H1 (cell line): Measurements from ENCODE around the gene UTP14C. TPM values are rescaled to one million over a fixed set of nuclear protein-coding genes. Genes with fewer than 3 reads are reported as not detected.

Experiments
- EP300 ChIP-seq, 2 experiments: IDR thresholded peaks; 1 replicate in 1 of 2; 2 replicates in 1 of 2; pipeline ENCODE4 v1.6.1; 2011 to 2012; ENCODE audit warnings: low read depth in 2 of 2, low read length in 2 of 2, mild to moderate bottlenecking in 2 of 2, borderline replicate concordance in 1 of 2, inconsistent platforms in 1 of 2, moderate library complexity in 1 of 2
- polyA plus RNA-seq, 7 experiments: library from polyadenylated mRNA; depleted of rRNA in 3 of 7; stranded (reverse) in 5 of 7; unstranded in 2 of 7; fragments of >200 nt in 5 of 7; fragments of 200-250 nt in 2 of 7; gene quantifications; 1 replicate in 5 of 7; 2 replicates in 1 of 7; 4 replicates in 1 of 7; pipeline versions ENCODE4 v1.2.1 to v1.2.3, GENCODE V29; 2011 to 2013; ENCODE audit warnings: missing spikeins in 2 of 7, mixed read lengths in 2 of 7
- total RNA-seq: library from RNA; stranded (reverse); fragmentation: NEBNext Ultra II Directional; extraction: Animal tissue kit (Norgen Biotek cat#: 25700); gene quantifications from 2 replicates; pipeline ENCODE4 v1.2.1, GENCODE V29; 2021

Gene UTP14C
- total and polyA plus RNA-seq, 2 of the 8 experiments (the other 6 are each of a cell fraction or from before 2014, with no cell fraction given), result 6.8 to 22.7 TPM

DNA sequence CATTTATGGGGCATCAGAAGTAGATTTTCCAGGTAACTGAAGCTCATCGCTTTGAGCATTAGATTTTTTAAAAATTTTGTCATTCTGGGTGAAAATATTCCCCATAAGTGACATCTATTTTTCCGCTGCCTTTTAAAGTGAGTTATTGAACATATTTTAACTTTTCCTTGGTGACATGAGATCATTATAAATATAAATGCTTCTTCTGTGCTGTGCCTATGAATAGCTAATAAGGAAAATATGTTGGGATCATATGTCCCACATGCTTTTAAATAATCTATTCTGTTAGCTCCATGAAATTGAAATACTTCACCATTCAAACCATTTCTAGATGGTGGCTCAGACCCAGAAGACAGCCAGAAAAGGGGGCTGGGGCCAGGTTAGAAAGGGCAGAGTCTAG is 27.3 kb upstream of the UTP14C start (continued):
- TF ChIP-seq EP300 (IDR thresholded peaks at IDR 0.05; ENCODE audit: borderline replicate concordance in 1 of 2, low read depth in 2 of 2, low read length in 2 of 2), result no peak
